Measurements from ENCODE around the gene UVSSA.
"Not testable (repeated sequence)": the region's sequence is repeated elsewhere in the genome, so short reads cannot be mapped to it uniquely, and the experiment has no call there.

The UVSSA gene

DNA sequence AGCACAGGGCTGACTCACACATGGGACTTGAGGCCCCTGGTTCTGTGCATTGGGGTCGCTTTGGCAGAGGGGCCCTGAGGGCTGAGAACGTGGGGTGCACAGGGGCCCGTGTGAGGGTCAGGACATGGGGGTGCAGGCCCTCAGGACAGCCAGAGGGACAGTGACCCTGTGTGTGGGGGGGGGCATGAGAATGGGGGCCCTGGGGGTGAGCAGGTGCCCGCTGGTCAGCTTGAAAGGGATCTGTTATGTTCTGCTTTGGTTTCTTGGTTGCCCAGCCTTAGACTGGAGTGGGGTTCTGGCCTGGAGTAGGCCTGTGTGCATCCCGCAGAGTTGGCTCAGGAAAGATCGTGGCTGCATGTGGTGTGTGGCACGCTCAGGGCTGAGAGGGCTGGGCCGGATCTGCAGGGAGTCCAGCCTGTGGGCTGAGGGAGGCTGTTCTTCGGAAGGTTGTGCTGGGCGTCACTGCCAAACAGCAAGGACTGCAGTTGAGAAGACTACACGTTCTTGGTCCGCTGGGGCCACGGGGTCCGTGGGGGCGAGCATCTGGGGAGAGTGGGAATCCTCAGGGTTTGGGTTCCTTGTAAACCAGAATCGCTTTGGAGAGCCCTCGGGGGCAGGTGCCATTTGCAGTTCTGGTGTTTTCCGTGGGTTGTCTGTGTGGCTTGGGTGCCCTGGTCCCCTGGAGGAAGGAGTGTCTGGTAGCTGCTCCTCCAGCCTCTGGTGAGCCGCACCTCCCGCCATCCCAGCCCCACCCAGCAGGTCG is 15.2 kb upstream of the UVSSA start:
- no peak for FAIRE-seq

GRCh38 chr4:1332686-1333085 is 14.3 kb upstream of the UVSSA start:
- FAIRE-seq, result no peak

GRCh38 chr4:1333256-1333655 is 13.8 kb upstream of the UVSSA start:
- FAIRE-seq, result no peak

GRCh38 chr4:1333851-1334578 is 13.0 kb upstream of the UVSSA start:
- FAIRE-seq, result not testable (repeated sequence)

DNA sequence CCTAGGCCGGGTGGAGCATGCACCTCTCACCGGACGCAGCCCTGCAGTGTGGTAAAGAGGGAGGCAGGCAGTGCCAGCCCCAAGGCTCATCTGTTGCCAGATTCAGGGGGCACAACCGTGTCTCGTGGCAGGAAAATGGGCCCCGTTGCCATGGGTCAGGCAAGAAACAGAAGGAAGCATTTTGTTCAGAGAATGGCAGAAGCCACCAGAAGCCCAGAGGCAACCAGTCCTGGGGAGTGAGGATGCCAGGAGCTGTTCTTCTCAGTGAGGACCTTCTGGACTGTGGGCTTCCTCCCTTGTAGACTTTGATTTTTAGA is 12.5 kb upstream of the UVSSA start:
- no peak for FAIRE-seq

- FAIRE-seq, result not testable (repeated sequence)
These were observed 11.7 kb upstream of the UVSSA start for GRCh38 chr4:1335193-1335883.

- FAIRE-seq, result no peak
These were observed 10.9 kb upstream of the UVSSA start for GRCh38 chr4:1336088-1336491.

GRCh38 chr4:1337376-1337831 is 9.6 kb upstream of the UVSSA start:
- FAIRE-seq, result no peak

- no peak for FAIRE-seq
These were observed 8.9 kb upstream of the UVSSA start for GRCh38 chr4:1337951-1338751.

DNA sequence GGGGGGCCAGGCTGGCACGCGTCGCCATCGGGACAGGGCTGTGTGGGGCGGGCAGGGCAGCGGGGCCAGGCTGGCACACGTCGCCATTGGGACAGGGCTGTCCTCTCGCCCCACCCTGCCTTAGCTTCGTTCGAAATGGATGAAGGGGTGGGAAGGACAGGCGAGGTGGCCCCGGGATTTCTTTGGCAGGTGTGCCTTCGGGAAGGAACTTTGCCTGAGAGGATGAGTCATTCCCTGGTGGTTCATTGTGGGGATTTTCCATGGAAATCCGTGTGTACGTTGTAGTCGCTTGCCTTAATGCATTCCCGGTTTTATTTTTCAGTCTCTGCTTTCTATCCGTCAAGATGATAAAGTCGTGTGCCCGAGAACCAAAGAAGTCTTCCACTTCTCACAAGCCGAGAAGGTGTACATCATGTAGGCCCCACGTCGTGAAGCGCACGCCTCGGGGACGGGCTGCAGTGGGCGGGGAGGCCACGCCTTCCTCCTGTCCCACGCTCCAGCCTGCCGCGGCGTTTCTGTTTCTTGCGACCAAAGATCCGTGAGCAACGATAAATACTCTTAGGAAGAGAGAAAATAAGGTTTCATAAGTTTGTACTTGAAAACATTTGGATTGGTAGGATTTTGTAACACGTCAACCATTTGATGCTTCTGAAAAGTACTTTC is 8.1 kb upstream of the UVSSA start:
- no peak for FAIRE-seq

DNA sequence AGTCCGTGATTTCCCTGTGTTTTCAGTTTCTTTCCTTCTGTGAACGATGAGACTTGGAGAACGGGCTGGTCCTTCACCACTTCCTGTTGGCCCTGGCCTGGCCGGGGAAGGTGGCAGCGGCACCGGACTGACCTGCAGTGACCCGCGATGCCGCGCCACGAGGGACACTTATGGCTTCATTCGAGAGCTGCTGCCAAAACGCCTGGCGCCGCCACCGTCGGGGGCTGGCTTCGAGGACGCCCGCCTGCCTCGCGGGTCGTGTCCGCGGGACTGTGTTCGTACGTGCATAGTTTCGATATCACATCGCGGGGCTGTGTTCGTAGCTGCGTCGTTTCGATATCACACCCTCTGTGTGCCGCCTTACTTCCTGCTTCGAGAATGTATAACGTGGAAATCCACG is 7.5 kb upstream of the UVSSA start:
- no peak for FAIRE-seq

DNA sequence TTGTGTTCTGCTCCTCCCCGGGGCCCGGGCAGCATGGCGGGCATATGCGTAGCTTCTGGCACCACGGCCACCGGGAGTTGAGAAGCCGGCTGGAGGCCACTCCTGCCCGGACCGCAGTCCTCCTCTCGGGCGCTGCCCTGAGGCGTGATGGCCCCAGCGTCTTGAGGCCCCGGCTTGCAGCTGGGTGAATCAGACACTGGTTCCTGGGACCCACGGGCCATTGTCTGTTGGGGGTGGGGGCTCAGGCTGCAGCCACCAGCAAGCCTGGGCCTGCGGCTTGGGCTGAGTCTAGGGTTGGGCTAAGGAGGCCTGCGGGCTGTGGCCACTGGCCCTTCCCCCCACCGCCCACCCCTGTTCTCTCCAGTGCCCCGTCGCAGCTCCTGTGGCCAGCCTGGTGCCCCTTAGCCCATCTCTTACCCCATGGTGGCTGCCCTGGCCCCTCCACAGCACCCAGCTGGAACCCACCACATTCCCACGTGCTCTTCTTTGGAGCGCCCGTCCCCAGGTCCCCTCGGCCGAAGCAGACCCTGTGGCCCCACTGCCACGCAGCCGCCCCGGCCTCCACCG is 6.7 kb upstream of the UVSSA start:
- no peak for FAIRE-seq

GRCh38 chr4:1340861-1341260 is 6.1 kb upstream of the UVSSA start:
- FAIRE-seq, result no peak

GRCh38 chr4:1342003-1342402 is 5.0 kb upstream of the UVSSA start:
- FAIRE-seq, result no peak

DNA sequence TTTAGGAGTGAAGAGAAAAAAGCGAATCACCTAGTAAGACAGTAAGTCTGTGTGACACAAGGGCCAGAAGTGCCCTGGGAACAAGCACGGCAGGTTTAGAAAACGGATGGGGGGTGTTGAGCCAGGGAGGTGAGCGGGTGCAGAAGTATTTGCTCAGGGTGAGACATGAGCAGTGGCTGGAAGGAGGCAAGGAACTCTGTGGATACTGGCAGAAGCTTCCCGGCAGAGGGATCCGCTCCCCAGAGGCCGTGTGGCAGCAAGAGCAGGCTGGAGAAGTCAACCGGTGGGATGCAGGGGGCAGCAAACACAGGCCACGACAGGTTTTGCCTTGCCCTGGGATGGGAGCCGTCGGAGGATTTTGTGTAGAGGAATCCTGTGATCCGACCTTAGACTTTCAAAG is 2.3 kb upstream of the UVSSA start:
- no peak for FAIRE-seq

GRCh38 chr4:1345903-1346780 is 866 bp upstream of the UVSSA start:
- no peak for FAIRE-seq

DNA sequence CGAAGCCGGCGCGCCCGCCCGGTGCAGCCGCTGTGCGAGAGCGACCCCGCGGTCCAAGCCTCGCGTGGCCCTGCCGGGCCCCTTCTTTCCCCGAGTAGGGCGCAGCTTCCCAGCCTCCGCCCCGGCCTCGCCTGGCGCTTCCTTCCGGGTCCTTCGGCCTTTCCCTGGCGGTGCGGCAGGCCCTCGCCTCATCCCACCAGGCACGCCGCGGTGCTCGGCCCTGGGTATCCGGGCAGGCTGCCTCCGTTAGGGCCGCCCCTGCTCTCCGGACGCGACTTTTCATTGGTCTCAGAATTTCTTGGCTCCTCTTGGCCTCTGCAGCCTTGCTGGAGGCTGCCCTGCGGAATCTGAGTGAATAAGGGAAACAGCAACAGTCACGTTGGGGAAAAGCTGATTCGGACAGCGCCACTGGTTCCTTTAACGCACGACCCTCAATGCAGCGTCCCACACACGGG is 429 bp downstream of the UVSSA start:
- FAIRE-seq, result no peak

GRCh38 chr4:1348014-1348513 is 1.1 kb downstream of the UVSSA start:
- FAIRE-seq, result no peak

GRCh38 chr4:1348746-1349145 is 1.7 kb downstream of the UVSSA start:
- FAIRE-seq, result no peak

DNA sequence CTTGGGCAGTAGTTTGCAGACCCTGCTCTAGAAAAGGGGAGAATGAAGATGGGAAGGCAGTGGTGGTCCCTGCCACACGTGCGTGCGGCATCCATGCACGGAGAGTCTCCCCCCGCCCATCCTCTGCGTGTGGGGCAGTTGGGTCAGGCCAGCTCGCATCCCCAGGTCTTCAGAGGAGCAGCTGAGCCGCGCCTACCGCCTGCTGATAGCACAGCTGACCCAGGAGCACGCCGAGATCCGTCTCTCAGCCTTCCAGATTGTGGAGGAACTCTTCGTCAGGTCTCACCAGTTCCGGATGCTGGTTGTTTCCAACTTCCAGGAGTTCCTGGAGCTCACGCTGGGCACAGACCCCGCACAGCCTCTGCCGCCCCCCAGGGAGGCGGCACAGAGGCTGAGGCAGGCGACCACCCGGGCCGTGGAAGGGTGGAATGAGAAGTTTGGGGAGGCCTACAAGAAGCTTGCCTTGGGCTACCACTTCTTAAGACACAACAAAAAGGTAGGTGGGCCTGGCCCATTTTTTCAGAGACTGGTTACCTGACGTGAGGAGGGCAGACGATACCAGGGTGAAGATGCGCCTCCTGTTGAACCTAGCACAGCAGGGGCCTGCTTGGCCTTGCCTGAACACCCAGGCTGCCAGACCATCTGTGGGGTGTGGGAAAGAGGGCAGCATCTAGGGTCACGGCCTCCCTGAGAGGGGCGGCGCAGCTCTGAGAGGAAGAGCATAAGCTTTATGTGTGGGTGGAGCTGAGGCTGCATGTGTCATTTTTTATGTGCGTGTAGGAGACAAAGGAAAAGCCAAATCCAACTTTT is 2.6 kb downstream of the UVSSA start:
- no peak for FAIRE-seq

All from A204.1 (cell line).